GM19023 (cell line): ENCODE data around the gene DLGAP3.

Experiments used
- ATAC-seq: cut with Tn5 transposase; IDR thresholded peaks from one replicate; pipeline ENCODE4 v1.9.1; 2021; ENCODE audit warnings: mild to moderate bottlenecking, moderate library complexity; ENCODE audit not compliant: unreplicated experiment

DLGAP3 gene

DNA sequence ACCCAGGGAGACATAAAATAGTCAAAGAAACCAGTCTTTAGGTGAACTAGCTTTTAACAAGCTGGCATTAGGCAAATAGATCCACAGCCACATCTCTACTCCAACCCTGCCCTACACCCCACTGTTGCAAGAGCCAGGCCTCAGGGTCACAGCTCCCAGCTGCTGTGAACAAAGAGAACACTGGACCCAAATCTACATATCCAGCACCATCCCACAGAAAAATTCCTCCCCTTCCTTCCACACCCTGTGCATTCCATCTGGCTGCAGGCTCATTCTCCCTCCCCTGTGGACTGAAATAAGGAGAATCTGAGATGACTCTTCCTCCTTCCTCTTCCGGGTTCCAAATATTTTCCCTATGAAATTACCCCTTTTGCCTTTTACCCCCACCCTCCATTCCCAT lies 23.2 kb downstream of the DLGAP3 start:
- ATAC-seq = no peak

DNA sequence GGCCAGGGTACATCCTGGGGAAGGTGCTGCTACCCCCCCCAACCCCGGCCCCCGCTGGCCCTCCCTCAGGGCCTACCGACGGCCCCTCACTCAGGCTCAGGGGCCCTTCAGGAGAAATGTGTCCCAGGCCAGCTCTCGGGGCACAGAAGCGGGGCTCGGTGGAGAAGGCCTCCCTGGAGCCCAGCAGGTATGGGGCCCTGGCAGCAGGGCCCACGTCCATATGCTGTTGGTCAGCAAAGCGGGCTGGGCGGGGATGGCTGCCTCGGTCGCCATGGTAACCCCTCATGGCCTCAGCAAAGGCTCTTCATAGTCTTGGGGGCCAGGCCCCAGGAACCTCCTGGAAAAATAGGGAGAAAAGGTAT lies 24.4 kb downstream of the DLGAP3 start:
- ATAC-seq = no peak

DNA sequence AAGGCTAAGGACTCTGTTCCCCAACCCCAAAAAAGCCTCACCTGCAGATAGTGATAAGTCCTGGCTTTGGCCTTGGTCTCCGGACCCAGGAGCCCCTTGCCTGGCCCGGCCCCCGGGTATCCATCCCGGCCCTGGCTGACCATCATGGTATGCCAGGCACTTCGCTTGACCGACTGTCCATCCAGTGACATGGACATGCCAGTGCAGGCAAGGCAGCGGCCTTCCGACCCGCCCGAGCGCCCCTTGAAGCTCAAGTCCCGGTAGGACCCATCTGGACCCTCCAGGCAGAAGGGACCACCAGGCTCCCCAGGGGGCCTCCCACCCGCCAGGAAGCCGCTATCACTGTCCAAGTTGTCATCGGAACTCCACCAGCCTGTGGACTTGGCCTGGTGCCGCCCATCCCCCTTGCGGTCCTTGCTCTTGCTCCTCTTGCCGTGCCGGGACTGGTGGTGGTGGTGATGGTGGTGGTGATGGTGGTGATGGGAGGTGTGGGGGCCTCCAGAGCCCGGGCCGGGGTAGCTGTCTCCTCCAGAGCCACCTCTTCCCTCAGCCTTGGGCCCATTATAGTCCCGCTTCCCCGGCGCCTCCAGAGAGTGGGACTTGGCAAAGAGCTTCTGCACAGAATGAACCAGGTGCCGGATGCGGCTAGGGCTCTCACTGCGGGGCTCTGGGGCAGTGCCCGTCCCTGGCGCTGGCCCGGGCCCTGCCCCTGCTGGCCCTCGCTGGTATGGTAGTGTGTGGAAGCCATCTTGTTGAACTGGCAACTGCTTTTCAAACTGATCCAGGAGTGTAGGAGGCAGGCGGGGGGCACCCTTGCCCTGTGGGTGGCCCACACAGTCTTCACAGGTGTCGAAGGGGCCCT lies 25.0 kb downstream of the DLGAP3 start:
- no peak for ATAC-seq

DNA sequence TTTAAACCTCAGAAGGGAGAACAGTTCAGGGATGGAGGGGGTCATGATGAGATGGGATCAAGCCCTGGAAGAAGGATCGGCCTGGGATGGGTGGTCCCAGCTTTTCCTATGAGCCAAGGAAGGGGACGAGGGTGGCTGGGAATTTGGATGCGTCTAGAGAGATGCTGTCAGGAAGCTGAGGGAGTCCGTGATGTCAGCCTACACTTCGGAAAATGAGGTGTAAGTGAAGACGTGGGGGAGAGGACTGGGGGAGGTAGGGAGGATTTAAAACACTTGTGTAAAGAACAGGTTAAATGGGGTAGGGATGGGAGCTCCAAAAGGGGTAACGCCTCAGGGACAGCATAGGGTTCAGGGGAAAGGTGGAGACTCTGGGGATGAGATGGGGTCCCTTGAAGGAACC lies 27.5 kb downstream of the DLGAP3 start:
- no peak for ATAC-seq

DNA sequence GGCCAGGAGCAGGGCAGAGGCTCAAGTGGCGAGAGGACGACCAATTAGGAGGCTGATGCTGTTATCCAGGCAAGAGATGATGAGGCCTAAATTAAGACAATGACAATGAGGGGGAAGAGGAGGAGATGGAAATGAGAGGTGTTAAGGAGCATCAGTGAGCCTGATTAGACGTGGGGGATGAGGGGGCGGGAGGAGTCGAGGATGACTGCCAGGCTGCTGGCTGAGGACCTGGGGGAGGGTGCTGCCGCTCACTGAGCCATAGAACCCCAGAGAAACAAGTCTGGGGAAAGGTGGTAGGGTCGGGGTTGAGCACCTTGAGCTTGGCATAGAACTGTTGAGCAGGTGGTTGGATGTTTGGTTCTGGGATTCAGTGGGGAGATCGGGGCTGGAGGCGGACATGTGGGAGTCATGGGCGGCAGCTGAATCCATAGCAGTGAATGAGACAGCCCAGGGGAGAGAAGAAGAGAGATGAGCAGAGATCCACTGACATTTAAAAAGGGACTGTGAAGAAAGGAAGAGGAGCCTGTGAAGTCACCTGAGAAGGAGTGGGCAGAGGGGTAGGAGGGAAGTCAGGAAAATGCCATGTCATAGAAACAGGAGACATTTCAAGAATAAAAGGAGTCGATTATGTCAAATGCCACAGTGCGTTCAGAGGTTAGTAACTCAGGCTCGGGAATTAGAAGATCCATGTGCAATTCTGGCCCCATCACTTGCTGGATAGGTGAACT lies 28.5 kb downstream of the DLGAP3 start:
- no peak for ATAC-seq

DNA sequence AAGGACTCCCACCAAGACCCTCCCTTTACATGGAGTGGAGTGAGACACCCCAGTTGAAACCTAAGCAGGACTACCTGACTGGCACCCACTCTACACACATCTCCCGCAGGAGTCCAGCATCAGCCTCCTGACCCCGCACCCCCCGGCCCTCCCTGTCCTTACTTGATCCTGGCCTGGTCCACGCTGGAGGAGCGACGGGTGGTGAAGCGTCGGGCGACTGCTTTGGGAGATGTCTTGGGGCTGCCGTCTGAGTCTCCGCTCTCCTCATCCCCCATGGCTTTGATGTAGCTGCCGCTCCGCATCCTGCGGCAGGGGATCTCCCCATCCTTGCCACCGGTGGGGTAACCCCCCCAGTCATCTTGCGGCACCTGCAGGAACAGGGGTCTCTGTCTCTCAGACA lies 29.5 kb downstream of the DLGAP3 start:
- ATAC-seq = no peak

DNA sequence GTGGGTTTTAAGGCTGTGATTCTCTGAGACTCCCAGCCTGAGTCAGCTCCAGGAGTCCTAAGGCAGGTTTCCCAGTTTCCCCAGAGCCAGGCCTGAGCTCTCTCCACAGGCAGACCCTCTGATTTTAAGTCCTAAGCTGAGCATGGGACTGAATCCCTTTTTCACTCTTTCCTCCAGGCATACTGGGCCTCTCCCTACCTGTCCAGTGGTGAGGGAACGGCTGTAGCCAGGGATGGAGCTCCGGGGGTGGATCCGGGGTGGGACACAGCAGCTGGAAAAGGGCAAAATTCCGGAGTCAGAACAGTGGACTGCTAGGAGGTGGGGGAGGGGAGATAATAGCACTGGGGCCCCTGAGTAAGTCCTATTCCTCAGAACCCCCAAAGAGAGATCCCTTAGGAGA lies 30.0 kb downstream of the DLGAP3 start:
- ATAC-seq = no peak

DNA sequence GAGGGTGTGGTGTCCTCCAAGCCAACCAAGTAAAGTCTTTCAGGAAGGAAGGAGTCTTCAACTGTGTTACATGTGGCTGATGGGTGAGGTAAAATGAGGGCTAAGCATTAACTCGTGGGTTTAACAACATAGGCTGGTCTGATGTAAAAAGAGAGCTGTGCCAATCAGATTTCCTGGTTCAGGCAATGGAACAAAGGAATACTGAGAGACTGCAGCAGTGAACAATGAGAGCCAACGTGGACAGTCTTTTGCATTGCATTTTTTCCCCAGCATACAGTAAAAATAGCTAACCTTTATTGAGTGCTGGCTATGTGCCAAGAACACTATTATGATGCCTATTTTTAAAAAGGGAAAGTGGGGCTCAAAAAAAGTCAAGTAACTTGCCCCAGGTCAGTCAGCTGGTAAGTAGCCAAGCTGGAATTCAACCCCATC lies 31.1 kb downstream of the DLGAP3 start:
- ATAC-seq = no peak

DNA sequence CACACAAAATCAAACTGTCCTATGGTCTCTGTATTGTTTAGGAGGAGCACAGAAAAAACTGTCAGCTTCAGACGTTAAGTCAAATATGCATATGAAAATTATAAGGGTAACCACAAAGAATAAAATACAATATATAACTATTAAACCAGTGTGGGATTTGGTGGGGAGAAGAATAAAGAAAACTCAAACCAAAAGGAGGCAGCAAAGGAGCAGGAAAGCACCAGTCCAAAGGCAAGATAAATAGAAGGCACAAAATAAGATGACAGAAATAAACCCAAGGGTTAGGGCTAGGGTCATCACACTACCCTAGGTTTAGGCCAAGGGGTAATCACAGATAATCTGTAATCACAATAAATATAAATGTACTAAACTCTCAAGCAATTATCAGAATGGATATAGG lies 32.8 kb downstream of the DLGAP3 start:
- ATAC-seq = no peak

DNA sequence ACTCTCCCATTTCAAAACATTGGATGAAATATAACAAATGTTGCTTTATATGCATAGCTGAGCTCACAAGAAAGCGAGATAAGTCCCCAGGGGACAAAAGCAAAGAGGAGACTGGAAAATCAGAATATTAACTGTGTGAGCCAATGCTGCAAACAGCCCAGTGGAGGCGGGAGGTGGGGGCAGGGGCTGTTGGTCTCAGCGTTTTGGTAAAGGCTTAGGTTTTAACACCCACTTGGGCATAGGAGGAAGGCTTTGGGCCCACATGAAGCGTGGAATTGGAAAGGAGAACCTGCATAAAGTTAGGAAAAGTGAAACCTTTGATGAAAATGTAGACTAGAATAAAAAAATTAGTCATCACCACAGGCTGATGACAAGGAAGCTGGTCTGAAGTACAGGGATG lies 39.7 kb downstream of the DLGAP3 start:
- no peak for ATAC-seq

DNA sequence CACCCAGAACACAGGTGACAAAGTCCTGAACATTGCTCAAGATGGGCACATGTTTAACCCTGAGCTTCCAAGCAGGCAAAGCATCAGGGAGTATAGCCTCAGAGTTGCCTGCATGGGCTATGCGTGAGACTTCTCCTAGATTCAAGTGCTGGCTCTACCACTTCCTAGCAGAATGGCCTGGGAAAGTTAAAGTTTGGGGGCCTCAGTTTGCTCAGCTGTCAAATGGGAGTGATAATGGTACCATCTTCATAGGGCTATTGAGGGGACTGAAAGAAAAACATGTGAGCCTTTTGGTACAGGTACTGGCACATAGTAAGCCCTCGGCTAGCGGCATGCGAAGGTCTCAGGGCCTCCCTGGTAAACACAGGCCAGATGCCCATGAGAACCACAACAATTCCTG lies 41.9 kb downstream of the DLGAP3 start:
- ATAC-seq = no peak

DNA sequence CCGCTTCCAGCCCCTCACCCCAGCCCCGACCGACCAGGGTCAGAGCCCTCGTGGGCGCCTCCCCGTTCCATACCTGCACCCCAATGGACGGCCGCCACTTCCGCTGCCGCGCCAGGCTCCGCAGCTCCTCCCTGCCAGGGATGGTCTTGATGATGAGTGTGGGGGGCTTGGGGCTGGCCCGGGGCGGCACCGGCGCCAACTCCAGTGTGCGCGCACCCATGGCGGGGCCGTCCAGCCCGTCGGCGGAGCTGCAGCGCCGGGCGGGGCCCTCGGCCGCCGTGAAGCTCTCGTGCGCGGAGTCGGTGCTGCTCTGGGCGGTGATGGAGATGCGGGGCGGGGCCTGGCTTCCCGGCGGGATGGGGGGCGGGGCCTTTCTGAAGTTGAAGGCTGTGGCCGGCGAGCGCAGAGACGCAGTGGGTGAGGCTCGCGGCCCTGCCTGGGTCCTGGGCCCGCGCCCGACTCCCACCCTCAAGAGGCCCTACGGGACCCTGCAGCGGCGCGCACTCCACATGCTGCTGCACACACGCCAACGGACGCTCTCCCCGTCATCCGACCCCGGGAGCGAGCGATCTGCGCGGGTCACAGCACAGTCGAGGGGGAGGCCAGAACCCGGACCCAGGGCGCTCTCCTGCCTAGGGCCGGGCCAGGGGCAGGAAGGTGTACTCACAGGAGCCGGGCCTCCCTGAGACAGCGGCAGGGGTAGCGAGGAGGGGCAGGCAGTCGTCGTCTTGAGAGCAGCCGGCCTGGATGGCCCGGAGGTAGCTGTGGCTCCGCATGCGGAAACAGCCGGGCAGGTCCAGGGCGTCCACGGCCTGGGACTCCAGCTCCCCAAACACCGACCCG lies 43.8 kb downstream of the DLGAP3 start:
- ATAC-seq = no peak

DNA sequence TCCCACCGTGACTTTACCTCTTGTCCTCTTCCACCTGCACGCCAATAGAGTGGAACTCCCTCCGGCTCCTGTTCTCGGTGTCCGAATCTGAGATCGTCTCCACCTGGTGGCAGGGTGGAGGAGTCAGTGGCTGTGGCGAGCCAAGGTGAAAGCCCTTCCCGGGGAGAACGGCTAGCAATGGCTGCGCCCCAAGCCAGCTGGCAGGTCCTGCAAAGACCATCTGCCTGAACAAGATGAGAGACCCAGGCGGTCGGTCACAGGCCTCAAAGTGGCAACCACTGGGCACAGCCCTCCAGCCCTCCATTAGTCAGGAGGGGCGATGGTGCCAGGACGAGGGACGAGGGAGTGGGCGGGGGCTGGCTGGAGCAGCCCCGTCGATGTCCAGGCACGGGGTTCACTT lies 44.5 kb downstream of the DLGAP3 start:
- no peak for ATAC-seq

DNA sequence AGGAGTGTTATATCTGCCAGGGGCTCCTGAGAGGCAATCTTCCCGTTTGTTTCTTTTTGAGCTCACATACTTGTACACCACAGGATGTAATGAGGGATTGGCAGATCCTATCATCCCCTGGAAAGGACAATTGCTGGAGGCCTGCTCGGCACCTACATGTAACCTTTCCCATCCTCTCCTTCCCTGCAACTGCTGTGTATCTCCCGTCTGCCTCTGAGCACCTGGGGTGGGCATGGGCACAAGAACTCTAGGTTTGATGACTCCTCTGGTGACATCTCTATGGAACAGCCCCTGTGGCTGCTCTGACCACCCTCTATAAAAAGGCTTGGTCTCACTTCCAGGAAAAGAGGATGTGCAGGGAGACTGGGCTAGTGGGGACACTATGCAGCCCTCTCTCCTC lies 44.9 kb downstream of the DLGAP3 start:
- ATAC-seq = no peak

DNA sequence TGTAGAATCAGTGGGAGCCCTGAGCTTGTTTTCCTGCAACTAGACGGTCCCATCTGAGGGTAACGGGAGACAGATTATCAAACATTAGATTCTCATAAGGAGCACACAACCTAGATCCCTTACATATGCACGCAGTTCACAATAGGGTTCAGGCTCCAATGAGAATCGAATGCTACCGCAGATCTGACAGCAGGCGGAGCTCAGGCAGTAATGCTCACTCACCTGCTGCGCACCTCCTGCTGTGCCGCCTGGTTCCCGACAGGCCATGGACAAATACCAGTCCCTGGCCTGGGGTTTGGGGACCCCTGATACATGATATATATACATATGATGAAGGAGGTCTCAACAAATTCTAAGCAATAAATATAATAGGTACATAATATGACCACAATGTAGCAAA lies 50.2 kb downstream of the DLGAP3 start:
- no peak for ATAC-seq

DNA sequence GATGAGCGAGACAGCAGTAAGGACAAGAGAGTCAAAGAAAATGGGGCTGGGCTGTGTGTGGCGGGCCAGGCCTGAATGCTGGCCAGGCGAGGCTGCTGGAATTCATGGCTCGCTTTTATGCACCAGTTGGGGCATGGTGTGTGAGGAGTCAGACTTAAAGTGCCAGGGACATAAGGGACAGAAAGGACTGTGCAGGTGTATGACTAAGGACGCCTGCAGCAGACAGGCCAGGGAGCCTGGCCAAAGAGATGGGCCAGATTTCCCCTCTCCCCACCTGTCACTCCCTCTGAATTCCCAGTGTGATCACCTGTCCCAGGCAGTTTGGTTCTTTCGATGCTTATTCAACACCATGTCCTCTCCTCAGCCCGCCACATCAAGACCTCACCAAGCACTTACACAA lies 53.0 kb downstream of the DLGAP3 start:
- ATAC-seq = no peak

DNA sequence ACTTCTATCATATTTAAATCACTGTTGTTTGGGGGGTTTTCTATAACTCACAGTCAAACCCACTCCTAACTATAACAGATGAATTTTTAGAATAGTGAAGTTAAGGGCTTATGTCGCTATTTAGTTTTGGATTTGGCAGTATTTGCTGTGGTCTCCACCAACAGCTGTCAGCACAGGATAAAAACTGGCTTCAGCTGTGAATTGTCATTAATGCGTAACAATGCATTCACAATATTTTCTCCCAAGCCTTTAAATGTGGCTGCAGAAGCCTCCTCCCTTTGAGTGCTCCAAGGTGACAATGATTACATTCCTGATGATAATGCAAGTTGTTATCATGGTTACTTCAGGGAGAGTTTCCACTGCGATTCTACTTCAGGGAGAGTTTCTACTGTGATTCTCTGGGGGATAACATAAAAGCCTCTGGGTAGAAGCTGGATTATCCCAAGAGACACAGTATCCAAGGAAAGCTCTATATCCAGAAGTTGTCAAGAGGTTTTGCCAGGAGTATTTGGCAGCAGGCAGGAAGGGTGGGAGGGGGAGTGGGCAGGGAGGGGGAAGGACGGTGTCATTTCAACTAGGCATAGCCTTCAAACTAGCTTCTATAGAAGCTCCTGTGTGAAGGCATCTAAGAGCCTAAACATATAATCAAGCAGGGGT lies 55.0 kb downstream of the DLGAP3 start:
- no peak for ATAC-seq

DNA sequence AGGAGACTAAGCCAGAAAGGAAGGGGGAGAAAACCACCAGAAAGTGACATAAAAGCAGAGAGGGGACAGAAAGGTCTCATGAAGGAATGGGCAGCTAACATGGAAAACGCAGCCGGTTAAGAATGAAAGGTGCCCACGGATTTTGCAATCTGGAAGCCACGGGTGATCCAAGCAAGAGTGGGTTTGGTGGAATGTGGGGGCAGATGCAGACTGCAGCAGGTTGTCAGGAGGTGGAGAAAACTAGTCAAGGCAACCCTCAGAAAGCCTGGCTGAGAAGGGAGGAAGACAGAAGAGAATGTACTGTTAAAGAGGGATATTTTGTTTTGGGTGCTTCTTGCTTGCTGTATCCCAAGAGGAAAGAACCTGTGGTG lies 57.3 kb downstream of the DLGAP3 start:
- no peak for ATAC-seq

DNA sequence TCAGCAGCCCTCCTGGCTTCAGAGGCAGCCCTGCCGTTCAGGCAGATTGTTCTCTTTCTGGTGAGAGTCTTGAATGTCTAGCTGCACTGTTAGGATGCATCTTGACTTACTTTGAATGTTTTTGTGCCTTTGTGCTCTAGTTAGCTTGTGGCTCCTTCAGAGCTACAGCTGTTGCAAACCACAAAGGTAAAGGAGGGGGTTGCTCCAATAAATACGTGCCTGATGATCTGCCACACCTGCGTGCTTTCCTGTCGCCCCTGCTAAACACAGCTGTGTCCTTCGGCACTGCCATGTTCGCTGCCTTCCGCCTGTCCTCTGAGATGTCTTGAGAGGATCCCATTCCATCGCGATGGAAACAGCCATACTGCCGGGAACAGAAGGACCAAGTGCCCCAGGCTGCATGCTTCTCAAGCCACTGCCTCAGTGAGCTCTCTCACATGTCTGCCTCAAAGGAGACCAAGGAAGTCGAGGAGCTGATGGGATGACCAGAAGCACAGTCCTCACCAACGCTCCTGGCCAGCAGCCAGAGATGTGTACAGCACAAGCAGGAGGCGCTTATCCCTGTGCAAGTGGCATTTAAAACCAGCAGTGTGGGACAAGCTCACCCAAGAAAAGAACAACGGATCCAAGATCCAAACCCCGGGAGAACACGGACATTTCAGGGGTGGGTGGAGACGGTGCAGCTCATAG lies 57.9 kb downstream of the DLGAP3 start:
- no peak for ATAC-seq

DNA sequence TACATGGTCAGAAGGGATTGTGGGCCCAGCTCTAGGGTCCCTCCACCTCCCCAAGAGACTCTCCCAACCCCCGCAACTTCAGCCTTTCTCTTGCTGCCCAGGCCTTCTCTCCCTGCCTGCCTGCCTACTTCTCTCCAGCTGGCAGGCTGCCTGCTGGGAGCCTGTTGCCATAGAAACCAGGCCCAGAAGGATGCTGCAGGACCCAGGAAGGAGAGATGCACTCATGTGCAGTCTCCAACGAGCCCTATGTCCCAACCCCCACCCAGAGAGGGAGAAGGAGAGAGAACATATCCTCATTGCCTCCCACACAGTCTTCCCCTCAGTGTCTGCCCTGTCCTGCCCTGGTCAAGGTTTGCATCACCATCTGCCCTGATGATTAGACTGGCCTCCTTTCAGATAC lies 59.1 kb downstream of the DLGAP3 start:
- ATAC-seq = no peak

DNA sequence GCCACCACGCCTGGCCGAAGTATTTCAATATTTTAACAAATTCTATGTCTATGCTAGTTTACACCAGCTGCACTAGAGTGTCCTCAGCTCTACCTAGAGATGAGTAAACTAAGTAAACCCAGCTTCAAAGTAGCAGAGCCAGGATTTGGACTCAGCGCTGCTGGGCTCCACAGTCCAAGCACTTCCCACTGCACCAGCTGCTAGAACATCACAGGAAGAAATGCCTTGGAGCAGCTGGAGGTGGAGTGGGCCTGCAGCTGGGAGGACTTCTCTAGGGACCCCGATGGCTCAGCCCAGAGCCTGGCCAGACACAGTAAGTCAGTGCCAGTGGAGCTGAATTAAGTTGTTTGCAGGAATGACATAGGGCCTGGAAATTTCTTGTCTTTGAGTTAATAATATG lies 59.7 kb downstream of the DLGAP3 start:
- ATAC-seq = no peak
